HepG2 (cell line): ENCODE measurements around the gene HBS1L. TPM values are rescaled to one million over a fixed set of nuclear protein-coding genes. Genes with fewer than 3 reads are reported as not detected.

Experiments used
- ATAC-seq: fragments of 200-7000 bp; cut with Tn5 transposase; 3 replicates; pipeline ENCODE4 v1.9.1; 2020; ENCODE audit warnings: mild to moderate bottlenecking, moderate library complexity
- BruUV-seq: library from RNA; stranded (reverse); fragments of 400-500 nt; replicated peaks from 2 replicates; lab custom pipeline; 2021; lab: Mats Ljungman, UMichigan
- CTCF ChIA-PET: fragments of 300-600 bp; formaldehyde crosslinking; extraction: SDS; loops from one replicate; lab custom pipeline; 2021; ENCODE audit warnings: low total read pairs, inconsistent platforms, low intra/inter-chr PET ratio; lab: Yijun Ruan, JAX
- POLR2A ChIA-PET: fragments of 350-600 bp; sonication (Branson Sonifier 250); formaldehyde crosslinking; loops from one replicate; lab custom pipeline; 2020; ENCODE audit warnings: antibody characterized with exemption, inconsistent platforms; lab: Yijun Ruan, JAX
- DNase-seq: peaks from one replicate; pipeline ENCODE4 v3.0.0-alpha.2; 2015; ENCODE audit warnings: low spot score
- FAIRE-seq: peaks from 3 replicates; lab custom pipeline; 2011; peaks lifted over from hg19 to GRCh38; lab: Jason Lieb, UNC
- H2AFZ ChIP-seq: one replicate; pipeline ENCODE4 v1.6.1; 2011; ENCODE audit warnings: low read length, inconsistent platforms
- H3K27ac ChIP-seq: fragments of 300-600 bp; 3 replicates; pipeline ENCODE4 v1.8.0; 2011; ENCODE audit warnings: mixed run types, mild to moderate bottlenecking, mixed read lengths, low read length, inconsistent platforms; ENCODE audit not compliant: insufficient read depth; ENCODE audit errors: extremely low read length
- H3K27me3 ChIP-seq, 2 experiments: fragments of 200-600 bp in 1 of 2; 2 replicates in 1 of 2; 3 replicates in 1 of 2; pipeline versions ENCODE4 v1.6.0 to v1.8.0; 2011; ENCODE audit warnings: low read length in 2 of 2, mild to moderate bottlenecking in 2 of 2, moderate library complexity in 2 of 2, inconsistent platforms in 1 of 2; ENCODE audit not compliant: insufficient read depth in 2 of 2, control insufficient read depth in 1 of 2
- H3K36me3 ChIP-seq, 2 experiments: fragments of 200-600 bp in 1 of 2; replicated peaks in 1 of 2; 2 replicates in 1 of 2; 3 replicates in 1 of 2; pipeline versions ENCODE4 v1.5.1 to v1.8.0; 2011; ENCODE audit warnings: low read length in 2 of 2, inconsistent platforms in 1 of 2; ENCODE audit not compliant: insufficient read depth in 2 of 2, control insufficient read depth in 1 of 2
- H3K4me1 ChIP-seq: 2 replicates; pipeline ENCODE4 v1.5.1; 2012; ENCODE audit warnings: low read length, inconsistent platforms; ENCODE audit not compliant: insufficient read depth
- H3K4me2 ChIP-seq: 2 replicates; pipeline ENCODE4 v1.6.0; 2011; ENCODE audit warnings: low read depth, low read length, inconsistent platforms
- H3K4me3 ChIP-seq, 3 experiments: fragments of 200-600 bp in 1 of 3; sonication (generic), shearing (Covaris generic) in 1 of 3; replicated peaks in 1 of 3; 2 replicates each; pipeline ENCODE4 v1.5.1; 2011 to 2016; ENCODE audit warnings: low read length in 3 of 3, inconsistent platforms in 2 of 3, low read depth in 2 of 3, mild to moderate bottlenecking in 2 of 3, control low read depth in 1 of 3, mixed read lengths in 1 of 3; ENCODE audit not compliant: insufficient read depth in 1 of 3
- H3K79me2 ChIP-seq: one replicate; pipeline ENCODE4 v1.6.1; 2011; ENCODE audit warnings: low read length, inconsistent platforms; ENCODE audit not compliant: insufficient read depth
- H3K9ac ChIP-seq: 2 replicates; pipeline ENCODE4 v1.6.0; 2011; ENCODE audit warnings: mild to moderate bottlenecking, low read depth, low read length, inconsistent platforms; ENCODE audit not compliant: insufficient read depth
- H3K9me3 ChIP-seq: 2 replicates; pipeline ENCODE4 v1.5.1; 2012; ENCODE audit warnings: mild to moderate bottlenecking, low read length
- H4K20me1 ChIP-seq: 2 replicates; pipeline ENCODE4 v1.6.0; 2011; ENCODE audit warnings: inconsistent platforms, mild to moderate bottlenecking, low read length, moderate library complexity; ENCODE audit not compliant: insufficient read depth
- MAFF ChIP-seq: IDR thresholded peaks from 2 replicates; pipeline ENCODE4 v1.6.1; 2011; ENCODE audit warnings: low read depth, low read length, improper control_type of control experiment
- MAFK ChIP-seq, 2 experiments: IDR thresholded peaks in 1 of 2; conservative IDR thresholded peaks in 1 of 2; 2 replicates each; pipeline ENCODE4 v1.6.1; 2011; ENCODE audit warnings: improper control_type of control experiment in 2 of 2, low read length in 2 of 2
- MED13 ChIP-seq: sonication (generic); formaldehyde crosslinking; IDR thresholded peaks from 2 replicates; pipeline ENCODE4 v1.5.0; 2020; ENCODE audit warnings: missing genetic modification reagents
- WGBS: methylation state at CpG from one replicate; pipeline ENCODE4 v1.1.6; 2017; ENCODE audit warnings: low lambda C conversion rate; 5-methylcytosine and 5-hydroxymethylcytosine counted together
- in situ Hi-C: cut with HindIII; loops from 2 replicates; pipeline ENCODE4 v1.10.0; 2017; ENCODE audit warnings: low pct_unique_long_range_greater_than_20kb; ENCODE audit not compliant: extremely low pct_ligation_motif_present
- intact Hi-C: fragments of 100-400 bp; cut with micrococcal nuclease; formaldehyde crosslinking; loops from one replicate; pipeline ENCODE4 v1.10.0; 2022; ENCODE audit not compliant: unreplicated experiment
- microRNA-seq: library from miRNA; unstranded; fragments of <30 nt; microRNA quantifications from one replicate; pipeline ENCODE4, GENCODE V29; 2020
- polyA plus RNA-seq, 8 experiments: library from polyadenylated mRNA; depleted of rRNA in 3 of 8; stranded (reverse) in 7 of 8; unstranded in 1 of 8; fragments of >200 nt; fragmentation: Illumina TruSeq in 4 of 8; extraction: Trizol in 4 of 8; gene quantifications; 2 replicates each; pipeline versions ENCODE4 v1.2.1 to v1.2.3, GENCODE V29; 2011 to 2016; ENCODE audit warnings: low read depth in 4 of 8, missing spikeins in 1 of 8, mixed read lengths in 1 of 8; ENCODE audit not compliant: insufficient read depth in 1 of 8
- total RNA-seq, 5 experiments: library from RNA; depleted of rRNA; stranded (reverse); fragments of >200 nt; fragmentation: Illumina TruSeq; extraction: Trizol; gene quantifications; 2 replicates each; pipeline ENCODE4 v1.2.3, GENCODE V29; 2016; ENCODE audit warnings: low read depth in 1 of 5
- TF ChIP-seq, protein P1 (sequence below): sonication (generic); formaldehyde crosslinking; IDR thresholded peaks from 2 replicates; pipeline ENCODE4 v1.4.0; 2020; ENCODE audit warnings: mild to moderate bottlenecking, missing genetic modification reagents

HBS1L gene
- total and polyA plus RNA-seq, 2 of the 13 experiments (the other 11 are each of a cell fraction or from before 2014, with no cell fraction given), result 44.1 to 138 TPM

DNA sequence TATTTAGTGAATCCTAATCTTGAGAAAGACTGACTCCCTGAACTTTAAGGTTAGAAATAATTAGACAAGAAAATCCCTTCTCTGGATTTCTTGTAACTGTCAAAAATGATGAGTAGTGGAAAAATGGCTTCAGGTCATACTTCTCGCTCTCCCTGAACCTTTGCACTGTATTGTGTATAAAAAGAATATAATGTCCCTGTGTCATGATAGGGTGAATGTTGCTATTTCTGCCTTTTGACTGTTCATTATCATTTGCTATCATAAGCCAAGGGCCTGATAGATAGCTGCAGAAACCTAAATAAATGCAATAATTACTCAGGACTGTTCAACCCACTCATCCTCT, 144.1 kb downstream of the HBS1L start:
- POLR2A ChIA-PET, result no interaction called here
- Histone ChIP-seq H3K4me1 (no peaks in the 10 kb centered on the region), H3K27me3 (no peaks in the 10 kb centered on the region; a peak in 1 of 5 replicates), H3K9ac (no peak overlapping the region), H3K4me2 (no peak overlapping the region), H2AFZ (no peak overlapping the region), H3K79me2 (no peaks in the 10 kb centered on the region), H3K4me3 (no peak overlapping the region), H3K27ac (no peak overlapping the region), H3K36me3 (no peaks in the 10 kb centered on the region), H4K20me1 (no peaks in the 10 kb centered on the region), H3K9me3 (no peaks in the 10 kb centered on the region)
- no peak for FAIRE-seq
- intact Hi-C loops, result no loop called here
- ATAC-seq, result no peak
- no TSS peak for BruUV-seq
- in situ Hi-C loops, result no loop called here
- CTCF ChIA-PET, result no interaction called here
- no peak for DNase-seq
- TF ChIP-seq MED13 (CRISPR knock-in tag), result no peak
- TF ChIP-seq MAFK (conservative IDR thresholded peaks at IDR 0.05 in 1 of 2, IDR thresholded peaks at IDR 0.05 in 1 of 2; ENCODE audit: low read length in 2 of 2), result peak; percentile 49 to 71; a peak in 3 of 4 replicates
- TF ChIP-seq, protein P1, sequence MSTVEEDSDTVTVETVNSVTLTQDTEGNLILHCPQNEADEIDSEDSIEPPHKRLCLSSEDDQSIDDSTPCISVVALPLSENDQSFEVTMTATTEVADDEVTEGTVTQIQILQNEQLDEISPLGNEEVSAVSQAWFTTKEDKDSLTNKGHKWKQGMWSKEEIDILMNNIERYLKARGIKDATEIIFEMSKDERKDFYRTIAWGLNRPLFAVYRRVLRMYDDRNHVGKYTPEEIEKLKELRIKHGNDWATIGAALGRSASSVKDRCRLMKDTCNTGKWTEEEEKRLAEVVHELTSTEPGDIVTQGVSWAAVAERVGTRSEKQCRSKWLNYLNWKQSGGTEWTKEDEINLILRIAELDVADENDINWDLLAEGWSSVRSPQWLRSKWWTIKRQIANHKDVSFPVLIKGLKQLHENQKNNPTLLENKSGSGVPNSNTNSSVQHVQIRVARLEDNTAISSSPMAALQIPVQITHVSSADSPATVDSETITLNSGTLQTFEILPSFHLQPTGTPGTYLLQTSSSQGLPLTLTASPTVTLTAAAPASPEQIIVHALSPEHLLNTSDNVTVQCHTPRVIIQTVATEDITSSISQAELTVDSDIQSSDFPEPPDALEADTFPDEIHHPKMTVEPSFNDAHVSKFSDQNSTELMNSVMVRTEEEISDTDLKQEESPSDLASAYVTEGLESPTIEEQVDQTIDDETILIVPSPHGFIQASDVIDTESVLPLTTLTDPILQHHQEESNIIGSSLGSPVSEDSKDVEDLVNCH (CRISPR knock-in tag), result no peak
- peak; percentile 60 for TF ChIP-seq MAFF
- 69% methylated on average over 1 of the region's 1 CpG for WGBS

Small RNA genes within 50 kb of the gene (microRNA-seq; reads per million reads assigned to microRNA genes)
- 1.4 reads per million for gene MIR3662

Other genes with a start within 250 kb of the HBS1L start
- 3.4 and 3.6 TPM in 2 replicates for gene ALDH8A1, start 104.7 kb downstream of the HBS1L start, total RNA-seq (2016; rRNA removed; fragmentation: Illumina TruSeq; extraction: Trizol)
- gene ALDH8A1, start 104.7 kb downstream of the HBS1L start, polyA plus RNA-seq (2011; rRNA removed), result 0.68 and 1.1 TPM in 2 replicates
- gene MYB, start 126.5 kb upstream of the HBS1L start, total RNA-seq (2016; rRNA removed; fragmentation: Illumina TruSeq; extraction: Trizol), result 0.20 and 0.44 TPM in 2 replicates
- gene MYB, start 126.5 kb upstream of the HBS1L start, polyA plus RNA-seq (2011; rRNA removed), result 0.04 TPM in 1 of 2 replicates, not detected in the other